SH-SY5Y (cell line): Measurements from ENCODE around the gene ZDHHC14.

Source experiments
- GATA2 ChIP-seq: IDR thresholded peaks from 2 replicates; pipeline ENCODE4 v1.6.1; 2011; ENCODE audit warnings: mild to moderate bottlenecking, low read depth, low read length
- GATA3 ChIP-seq: IDR thresholded peaks from 2 replicates; pipeline ENCODE4 v1.6.1; 2011; ENCODE audit warnings: low read depth, mild to moderate bottlenecking, low read length, moderate library complexity

ZDHHC14 gene

DNA sequence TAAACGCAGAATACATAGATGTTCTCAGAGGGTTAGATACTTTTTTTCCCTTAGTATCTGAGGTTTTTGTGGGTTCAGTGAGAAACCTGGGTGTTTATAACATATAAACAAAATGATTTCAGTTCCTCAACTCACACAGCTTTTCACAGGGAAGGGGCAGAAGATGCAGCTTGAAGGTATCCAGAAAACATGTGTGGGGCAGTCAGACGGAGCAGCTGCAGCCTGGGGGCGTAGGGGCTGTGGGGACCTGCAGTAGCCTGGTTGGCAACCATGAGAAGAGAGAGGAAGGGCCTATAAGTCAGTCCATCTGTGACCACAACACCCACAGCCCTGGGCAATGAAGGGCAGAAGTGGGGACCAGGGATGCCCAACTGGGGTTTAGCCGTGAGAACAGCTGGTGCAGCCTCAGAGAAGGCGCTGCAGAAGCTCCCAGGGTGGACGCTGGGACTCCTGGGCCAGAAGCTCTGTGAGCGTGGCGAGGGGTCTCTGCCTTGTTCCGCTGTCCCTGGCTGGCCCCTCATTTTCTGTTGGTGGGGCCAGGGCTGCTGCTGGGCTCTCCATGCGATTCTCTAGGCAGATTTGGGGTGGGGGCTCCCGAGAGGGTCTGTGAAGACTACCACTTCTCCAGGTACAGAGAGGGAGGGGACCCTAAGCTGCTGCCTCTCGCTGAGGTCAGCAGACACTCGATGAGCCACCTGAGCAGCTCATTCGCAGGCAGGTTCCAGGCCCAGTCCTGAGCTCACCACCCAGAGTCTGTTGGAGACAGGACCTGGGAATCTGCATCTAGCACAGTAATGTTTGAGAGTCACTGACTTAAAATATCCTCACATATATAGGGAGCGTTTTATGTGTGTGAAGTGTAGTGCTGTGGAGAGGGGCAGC is 181.2 kb downstream of the ZDHHC14 start:
- TF ChIP-seq GATA3 (no peak), GATA2 (no peak)

DNA sequence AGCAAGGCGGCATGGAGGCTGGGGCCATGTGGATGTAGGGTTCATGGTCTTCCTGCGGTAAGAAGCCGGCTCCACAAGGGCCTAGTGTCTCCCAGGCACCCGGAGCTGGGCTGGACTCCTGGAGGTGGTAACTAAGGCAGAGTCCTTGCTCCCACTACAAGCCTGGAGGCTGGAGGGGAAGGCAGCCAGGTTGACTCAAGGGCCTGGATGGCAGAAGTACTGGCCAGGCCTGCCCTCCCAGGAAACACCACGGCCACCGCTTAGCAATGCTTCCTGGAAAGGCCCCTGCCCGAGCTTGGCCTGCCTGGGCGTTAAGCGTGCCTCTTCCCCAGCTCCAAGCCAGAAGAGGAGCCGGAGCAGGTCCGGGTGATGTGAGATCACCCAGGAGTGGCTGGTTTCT is 182.0 kb downstream of the ZDHHC14 start:
- TF ChIP-seq GATA2 (no peak), GATA3 (no peak)

DNA sequence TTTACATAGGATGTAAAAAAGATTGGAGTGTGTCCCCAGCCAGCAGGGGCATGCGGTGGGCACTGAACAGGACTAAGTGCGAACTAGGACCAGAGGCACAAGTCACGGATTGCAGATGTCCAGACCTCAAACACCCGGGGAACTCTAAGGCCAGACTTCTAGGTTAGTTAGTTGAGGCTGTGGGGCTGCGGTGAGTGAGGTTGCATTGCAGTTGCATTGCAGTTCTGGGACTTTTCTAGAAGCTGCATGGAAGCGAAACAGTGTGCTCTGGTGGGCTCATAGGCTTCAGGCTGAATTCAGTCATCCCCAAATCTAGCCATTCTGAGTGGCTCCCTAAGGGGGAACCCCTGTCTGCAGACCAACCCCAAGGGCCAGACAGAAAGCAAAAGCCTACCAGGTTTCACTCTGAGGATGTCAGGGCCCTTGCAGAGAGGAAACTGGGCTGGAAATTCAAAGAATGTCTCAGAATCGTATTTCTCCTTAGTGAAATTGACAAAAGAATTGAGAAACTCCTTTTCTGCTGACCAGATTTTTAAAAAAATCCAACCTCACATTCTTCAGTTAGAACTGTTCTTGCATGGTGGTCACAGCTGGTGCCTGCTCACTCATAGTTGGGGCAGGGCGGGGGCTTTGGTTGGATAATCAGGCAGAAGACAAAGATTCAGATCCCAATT is 182.8 kb downstream of the ZDHHC14 start:
- TF ChIP-seq GATA3, result no peak
- no peak for TF ChIP-seq GATA2

DNA sequence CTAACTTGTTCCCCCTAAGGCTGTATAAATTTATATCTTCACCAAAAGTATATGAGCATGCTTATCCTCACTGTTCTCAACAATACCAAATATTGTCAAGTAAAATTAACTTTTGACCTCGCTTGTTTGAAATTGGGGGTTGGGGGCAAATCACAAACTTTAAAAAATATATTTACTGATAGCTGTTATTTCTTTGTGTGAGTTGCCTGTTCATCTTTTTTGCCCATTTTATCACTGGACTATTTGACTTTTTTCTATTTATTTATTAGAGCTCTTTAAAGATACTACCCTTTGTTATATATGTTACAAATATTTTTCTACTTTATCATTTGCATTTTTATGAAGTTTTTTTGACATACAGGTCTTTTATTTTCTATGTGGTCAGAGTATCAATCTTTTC is 187.7 kb downstream of the ZDHHC14 start:
- TF ChIP-seq GATA2, result no peak
- TF ChIP-seq GATA3, result no peak

DNA sequence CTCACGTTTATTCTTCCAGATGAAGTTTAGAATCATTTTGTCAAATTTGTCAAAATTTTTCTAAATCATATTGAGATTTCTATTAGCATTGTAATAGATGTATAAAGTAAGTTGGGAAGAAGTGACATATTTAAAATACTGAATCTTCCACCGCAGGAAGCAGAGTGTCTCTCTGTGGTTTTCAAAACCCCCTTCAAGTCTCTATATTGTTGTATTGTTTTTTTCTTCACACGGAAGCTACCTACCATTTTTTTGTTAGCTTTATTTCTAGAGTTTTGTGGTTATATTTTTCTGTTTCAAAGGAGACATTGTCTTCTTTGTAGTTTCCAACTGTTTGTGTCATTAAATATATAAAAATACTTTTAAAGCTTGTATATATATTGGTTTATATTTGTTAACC is 188.6 kb downstream of the ZDHHC14 start:
- TF ChIP-seq GATA2, result no peak
- no peak for TF ChIP-seq GATA3

DNA sequence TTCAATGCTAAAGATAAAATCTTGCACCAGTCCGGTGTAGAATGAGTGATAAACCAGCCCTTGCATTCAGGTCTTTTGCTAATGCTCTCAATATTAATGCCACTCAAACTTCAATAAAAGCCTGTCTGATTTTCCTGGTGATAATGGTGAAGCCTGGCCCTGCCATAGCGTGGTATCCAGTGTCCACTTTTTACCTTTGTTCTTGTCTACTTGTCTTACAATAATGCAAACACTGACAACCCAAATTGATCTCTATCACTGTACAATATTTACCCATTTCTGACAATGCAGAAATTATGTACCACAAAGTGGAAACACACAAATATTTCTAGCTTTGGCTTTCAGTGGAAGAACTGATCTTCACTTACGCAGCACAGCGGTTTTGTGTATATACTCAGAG is 189.1 kb downstream of the ZDHHC14 start:
- TF ChIP-seq GATA3 (peak; percentile 70), GATA2 (peak; percentile 83)

DNA sequence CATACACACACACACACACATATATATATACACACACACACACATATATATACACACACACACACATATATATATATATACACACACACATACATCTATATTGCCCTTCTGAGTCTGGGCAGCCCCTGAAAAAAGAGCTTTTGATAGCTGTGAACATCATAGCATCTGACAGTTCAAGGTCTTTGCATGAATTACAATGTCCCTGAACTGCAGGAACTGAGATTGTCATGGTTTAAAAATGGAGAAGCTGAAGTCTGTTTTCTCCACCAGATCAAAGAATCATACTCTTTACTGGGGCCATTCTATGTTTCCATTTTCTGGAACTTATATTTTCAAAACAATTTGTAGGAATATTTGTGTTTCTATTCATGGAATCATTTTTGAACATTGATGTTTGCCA is 189.8 kb downstream of the ZDHHC14 start:
- TF ChIP-seq GATA2, result no peak
- TF ChIP-seq GATA3, result no peak

DNA sequence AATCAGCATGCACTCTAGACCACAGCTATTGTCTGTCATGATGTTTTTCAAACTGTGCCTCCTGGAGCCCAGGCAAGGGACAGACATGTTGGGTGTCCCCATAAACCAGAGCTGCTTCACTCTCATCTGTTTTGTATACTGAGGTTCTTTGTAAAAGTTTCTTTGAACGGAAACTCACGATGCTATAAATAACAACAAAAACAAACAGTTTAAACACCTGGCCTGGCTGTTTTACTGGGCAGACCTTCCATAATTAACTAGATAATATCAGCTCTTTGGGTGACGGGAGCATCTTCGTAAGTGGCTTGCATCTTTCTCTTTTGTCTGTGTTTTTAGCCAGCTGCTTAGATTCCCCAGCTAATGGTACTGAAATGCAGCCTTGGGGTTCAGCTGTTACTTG is 190.3 kb downstream of the ZDHHC14 start:
- TF ChIP-seq GATA2 (no peak), GATA3 (no peak)

DNA sequence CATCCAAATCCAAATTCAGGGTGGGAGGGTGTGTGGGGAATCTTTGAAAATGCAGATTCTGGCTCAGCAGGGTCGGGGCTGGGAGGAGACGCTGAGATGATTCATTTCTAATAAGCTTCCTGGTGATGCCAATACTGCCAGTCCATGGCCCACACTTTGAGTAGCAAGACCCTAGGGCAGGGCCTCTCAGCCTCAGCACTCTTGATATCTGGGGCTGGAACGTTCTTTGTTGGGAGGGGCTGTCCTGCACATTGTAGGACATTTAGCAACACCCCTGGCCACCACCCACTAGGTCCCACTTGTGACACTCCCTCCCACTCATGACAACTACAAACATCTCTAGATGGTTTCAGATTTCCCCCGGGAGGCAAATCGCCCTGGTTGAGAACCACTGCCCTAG is 191.0 kb downstream of the ZDHHC14 start:
- no peak for TF ChIP-seq GATA2
- no peak for TF ChIP-seq GATA3

DNA sequence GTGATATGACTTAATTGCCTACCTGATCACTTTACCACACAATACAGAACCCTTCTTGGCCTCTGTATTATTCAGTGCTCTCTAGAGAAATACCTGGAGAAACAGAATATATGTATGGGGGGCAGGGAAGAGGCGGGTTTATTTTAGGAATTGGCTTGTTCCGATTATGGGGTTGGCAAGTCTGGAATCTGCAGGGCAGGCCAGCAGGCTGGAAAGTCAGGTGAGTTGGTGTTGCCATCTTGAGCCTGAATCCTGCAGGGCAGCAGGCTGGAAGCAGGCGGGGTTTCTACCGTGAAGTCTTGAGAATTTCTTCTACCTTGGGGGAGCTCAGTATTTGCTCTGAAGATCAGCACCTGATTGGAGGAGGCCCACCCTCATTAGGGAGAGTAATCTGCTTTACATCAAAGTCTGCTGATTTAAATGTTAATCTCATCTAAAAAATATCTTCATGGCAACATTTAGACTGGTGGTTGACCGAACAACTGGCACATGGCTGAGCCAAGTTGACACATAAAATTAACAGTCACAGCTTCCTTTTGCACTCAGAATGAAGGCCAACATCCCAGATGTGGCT is 193.9 kb downstream of the ZDHHC14 start:
- TF ChIP-seq GATA2, result no peak
- TF ChIP-seq GATA3, result no peak

DNA sequence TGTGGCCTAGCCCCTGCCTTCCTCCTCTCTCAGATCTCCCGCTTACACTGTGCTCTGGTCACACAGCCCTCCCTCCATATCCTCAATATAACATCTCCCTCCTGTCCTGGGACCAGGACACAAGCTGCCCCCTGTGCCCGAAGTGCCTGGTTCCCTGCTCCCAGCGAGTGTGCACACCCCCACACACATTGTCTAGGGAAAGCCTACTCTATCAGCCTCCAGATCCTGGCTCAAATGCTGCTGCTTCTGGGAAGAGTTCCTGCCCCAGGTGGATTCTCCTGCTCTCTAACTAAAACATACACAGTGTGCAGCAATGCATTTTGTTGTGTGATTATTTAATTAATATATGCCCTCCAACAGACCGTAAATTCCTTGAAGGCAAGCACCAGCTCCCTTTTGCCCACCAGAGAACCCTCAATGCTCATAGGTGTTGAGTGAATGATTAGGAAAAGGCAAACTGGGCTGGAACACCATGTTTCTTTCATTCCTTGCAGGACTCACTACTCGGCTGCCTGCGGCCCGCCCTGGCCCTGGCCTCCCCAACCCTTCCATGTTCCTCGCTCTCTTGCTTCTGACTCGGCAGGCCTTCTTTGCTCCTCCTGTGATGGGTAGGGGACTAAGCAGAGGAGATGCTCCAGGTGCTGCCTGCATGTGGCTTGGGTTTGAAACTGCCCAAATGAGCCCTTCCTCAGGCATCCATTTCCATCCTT is 194.6 kb downstream of the ZDHHC14 start:
- TF ChIP-seq GATA3 (no peak), GATA2 (no peak)

DNA sequence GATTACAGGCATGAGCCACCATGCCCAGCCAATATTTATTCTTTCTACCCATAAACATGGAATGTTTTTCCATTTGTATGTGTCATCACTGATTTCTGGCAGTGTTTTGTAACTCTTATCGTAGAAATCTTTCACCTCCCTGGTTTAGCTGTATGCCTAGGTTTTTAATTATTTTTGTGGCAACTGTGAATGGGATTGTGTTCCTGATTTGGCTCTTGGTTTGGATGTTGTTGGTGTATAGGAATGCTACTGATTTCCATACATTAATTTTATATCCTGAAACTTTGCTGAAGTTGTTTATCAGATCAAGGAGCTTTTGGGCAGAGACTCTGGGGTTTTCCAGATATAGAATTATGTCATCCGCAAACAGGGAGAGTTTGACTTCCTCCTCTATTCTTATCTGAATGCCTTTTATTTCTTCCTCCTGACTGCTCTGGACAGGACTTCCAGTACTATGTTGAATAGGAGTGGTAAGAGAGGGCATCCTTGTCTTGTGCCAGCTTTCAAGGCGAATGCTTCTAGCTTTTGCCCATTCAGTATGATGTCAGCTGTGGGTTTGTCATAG is 198.6 kb downstream of the ZDHHC14 start:
- no peak for TF ChIP-seq GATA3
- TF ChIP-seq GATA2, result no peak

DNA sequence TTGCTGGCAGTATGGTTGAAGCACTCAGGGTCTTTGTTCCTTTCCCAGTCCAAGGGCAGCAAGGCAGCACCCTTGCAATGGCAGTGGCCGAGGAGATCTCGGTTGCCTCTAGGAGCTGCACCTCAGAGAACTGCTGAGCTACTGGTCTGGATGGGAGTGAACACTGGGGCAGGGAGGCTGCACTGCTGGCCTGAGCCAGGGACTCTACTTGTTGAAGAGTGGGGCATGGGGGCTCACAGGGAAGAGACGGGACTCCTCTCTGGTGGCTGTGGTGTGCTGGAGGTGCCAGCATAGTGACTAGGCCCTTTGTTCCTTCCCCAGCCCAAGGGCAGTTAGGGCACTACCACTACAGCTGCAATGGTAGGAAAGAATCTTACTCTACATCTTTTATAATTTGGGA is 203.0 kb downstream of the ZDHHC14 start:
- TF ChIP-seq GATA2 (no peak), GATA3 (no peak)

DNA sequence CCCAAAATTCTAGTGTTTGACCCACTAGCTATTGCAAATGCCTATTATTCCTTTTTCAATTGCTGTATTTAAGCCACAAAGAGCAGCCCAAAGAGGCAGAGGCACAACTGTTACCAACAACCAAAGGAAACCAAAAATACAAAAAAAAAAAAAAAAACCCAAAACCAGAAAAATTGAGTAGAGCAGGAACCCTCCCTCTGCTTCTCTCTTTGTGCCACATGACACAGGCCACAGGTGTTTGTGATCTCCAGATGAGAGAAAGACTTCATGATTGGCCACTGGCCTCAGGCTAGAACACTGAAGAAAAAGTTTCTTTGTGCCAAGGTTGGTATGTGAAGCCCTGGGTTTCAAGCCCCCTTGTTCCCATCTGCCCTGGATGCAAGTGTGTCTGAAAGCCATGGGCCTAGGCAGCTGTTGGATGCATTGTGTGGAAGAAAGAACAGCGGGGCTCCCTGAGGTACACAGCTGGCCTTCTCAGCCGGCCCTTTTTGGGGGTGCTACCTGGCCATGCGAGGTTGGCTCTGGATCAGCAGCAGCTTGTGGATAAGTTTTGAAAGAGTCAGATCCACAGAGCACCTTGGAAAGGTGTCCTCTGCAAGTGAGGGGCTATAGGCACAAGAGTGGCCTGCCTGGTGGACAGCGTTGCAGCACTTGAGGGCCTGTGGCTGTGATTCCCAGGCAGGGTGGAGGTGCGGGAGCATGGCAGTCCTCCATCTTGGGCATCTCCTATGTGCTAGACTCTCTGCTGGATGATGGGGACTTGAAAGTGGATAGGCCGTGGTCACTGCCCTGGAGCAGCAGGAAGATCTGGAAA is 204.5 kb downstream of the ZDHHC14 start:
- no peak for TF ChIP-seq GATA2
- no peak for TF ChIP-seq GATA3
